ENCODE results near the gene SUPT20HL1. TPM values are rescaled to one million over a fixed set of nuclear protein-coding genes. Genes with fewer than 3 reads are reported as not detected.

SUPT20HL1 gene
- total and polyA plus RNA-seq, 12 donors, result 0.17 TPM; not detected in 11

DNA sequence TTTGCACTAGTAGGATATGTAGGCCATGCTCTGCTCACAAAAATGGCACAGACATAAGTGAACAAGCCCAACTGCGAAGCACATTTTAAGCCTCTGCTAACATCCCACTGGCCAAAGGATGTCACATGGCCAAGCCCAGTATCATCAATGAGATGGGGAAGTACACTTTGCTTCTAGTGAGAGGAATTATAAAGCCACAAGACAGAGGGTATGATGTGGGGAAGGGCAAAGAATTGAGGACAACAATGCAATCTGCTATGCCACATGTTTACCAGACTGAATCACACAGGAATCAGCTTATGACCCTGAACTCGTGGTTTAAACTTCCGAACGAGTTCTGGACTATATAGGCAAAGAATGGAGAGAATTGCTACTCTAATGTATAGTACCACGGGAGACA lies 39.1 kb downstream of the SUPT20HL1 start:
- Histone ChIP-seq H3K27ac (no peak overlapping the region), H3K4me1 (replicated peaks in 1 of 2) (peaks cover 0 to 4% of the 10 kb centered on the region in 2 donors), H3K27me3 (peaks cover 21% of the 10 kb centered on the region), H3K36me3 (replicated peaks in 1 of 2) (no peaks in the 10 kb centered on the region), H3K4me3 (no peak overlapping the region), H3K9me3 (replicated peaks in 1 of 3) (no peaks in the 10 kb centered on the region)
- no peak for DNase-seq
- WGBS, 4 donors, result 53 to 80% (median 66%) methylated on average over 4 to 5 of the region's 5 CpGs
- TF ChIP-seq, protein P1, sequence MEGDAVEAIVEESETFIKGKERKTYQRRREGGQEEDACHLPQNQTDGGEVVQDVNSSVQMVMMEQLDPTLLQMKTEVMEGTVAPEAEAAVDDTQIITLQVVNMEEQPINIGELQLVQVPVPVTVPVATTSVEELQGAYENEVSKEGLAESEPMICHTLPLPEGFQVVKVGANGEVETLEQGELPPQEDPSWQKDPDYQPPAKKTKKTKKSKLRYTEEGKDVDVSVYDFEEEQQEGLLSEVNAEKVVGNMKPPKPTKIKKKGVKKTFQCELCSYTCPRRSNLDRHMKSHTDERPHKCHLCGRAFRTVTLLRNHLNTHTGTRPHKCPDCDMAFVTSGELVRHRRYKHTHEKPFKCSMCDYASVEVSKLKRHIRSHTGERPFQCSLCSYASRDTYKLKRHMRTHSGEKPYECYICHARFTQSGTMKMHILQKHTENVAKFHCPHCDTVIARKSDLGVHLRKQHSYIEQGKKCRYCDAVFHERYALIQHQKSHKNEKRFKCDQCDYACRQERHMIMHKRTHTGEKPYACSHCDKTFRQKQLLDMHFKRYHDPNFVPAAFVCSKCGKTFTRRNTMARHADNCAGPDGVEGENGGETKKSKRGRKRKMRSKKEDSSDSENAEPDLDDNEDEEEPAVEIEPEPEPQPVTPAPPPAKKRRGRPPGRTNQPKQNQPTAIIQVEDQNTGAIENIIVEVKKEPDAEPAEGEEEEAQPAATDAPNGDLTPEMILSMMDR (IDR thresholded peaks at IDR 0.05), result no peak
- TF ChIP-seq POLR2A (IDR thresholded peaks at IDR 0.05), result no peak
- intact Hi-C loops (cut with DNase I), result loop anchor here in 1 of 2 donors (5.0 kb wide), 1 partner anchor 98 kb away; no protein-coding TSS in a partner anchor

DNA sequence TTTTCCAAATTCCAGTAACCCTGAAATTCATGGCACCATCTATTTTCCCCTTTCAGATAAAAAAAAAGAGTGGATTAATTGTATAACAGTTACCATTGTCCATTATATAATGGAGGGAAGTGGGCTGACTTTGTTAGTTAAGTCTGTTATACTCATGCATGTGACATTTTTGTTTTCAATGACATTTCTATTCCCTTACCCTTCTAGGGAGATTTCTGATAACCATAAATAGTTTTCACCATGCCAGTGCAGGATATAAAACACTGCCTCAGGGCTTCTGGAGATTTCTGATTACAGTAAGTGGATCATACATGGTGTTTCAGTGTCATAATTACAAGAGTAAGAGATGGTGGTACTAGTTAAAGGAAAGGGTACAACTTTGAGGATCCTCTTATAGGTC lies 45.5 kb downstream of the SUPT20HL1 start:
- no peaks in the 10 kb centered on the region for H3K9me3 ChIP-seq (replicated peaks in 1 of 3)
- DNase-seq, result no peak
- no peak overlapping the region for H3K4me3 ChIP-seq
- H3K36me3 ChIP-seq (replicated peaks in 1 of 2), result no peaks in the 10 kb centered on the region
- intact Hi-C loops (cut with DNase I), result no loop called here
- H3K27ac ChIP-seq, result no peak overlapping the region
- TF ChIP-seq POLR2A (IDR thresholded peaks at IDR 0.05), result no peak
- TF ChIP-seq, protein P1 (IDR thresholded peaks at IDR 0.05), result no peak
- H3K4me1 ChIP-seq (replicated peaks in 1 of 2), result no peaks in the 10 kb centered on the region
- H3K27me3 ChIP-seq, result peaks cover 14% of the 10 kb centered on the region

Other genes starting within 250 kb of the SUPT20HL1 start
- 10 to 100 TPM; 27.9 to 58.6 (median 42.9) TPM for gene ZFX, start 210.9 kb upstream of the SUPT20HL1 start, total RNA-seq
- gene ZFX, start 210.9 kb upstream of the SUPT20HL1 start, polyA plus RNA-seq, result 10 to 100 TPM in 2 of 3 donors, 1 to 10 TPM in 1; 8.1 to 12.5 (median 11.9) TPM
- not detected for gene SUPT20HL2, start 46.6 kb upstream of the SUPT20HL1 start, total RNA-seq
- gene SUPT20HL2, start 46.6 kb upstream of the SUPT20HL1 start, polyA plus RNA-seq, result not detected
- 10 to 100 TPM in 5 of 9 donors, 1 to 10 TPM in 4; 6.0 to 21.4 (median 10.4) TPM for gene PDK3, start 104.6 kb downstream of the SUPT20HL1 start, total RNA-seq
- gene PDK3, start 104.6 kb downstream of the SUPT20HL1 start, polyA plus RNA-seq, result 1 to 10 TPM; 2.1 to 4.9 (median 2.4) TPM

Measured in adrenal gland (tissue), 12 donors.